SK-N-MC (cell line): Measurements from ENCODE around the gene CLEC4E.

Source experiments
- DNase-seq: peaks from one replicate; pipeline ENCODE4 v3.0.0-alpha.2; 2011; ENCODE audit warnings: low read depth, low spot score
- H3K27ac ChIP-seq: fragments of 200-600 bp; sonication (generic); 2 replicates; pipeline ENCODE4 v1.5.1; 2016; ENCODE audit warnings: mixed run types
- H3K36me3 ChIP-seq: fragments of 200-600 bp; sonication (generic); 2 replicates; pipeline ENCODE4 v1.6.1; 2017; ENCODE audit warnings: antibody characterized with exemption, low read length, mixed read lengths; ENCODE audit not compliant: insufficient read depth
- H3K4me3 ChIP-seq: fragments of 200-600 bp; sonication (generic); 2 replicates; pipeline ENCODE4 v1.5.1; 2016
- H3K9ac ChIP-seq: fragments of 200-600 bp; sonication (generic); 2 replicates; pipeline ENCODE4 v1.8.0; 2017; ENCODE audit warnings: mixed run types, mixed read lengths; ENCODE audit not compliant: insufficient read length
- H3K9me3 ChIP-seq: fragments of 200-600 bp; sonication (generic); 2 replicates; pipeline ENCODE4 v1.6.1; 2017; ENCODE audit warnings: low read depth, mild to moderate bottlenecking, antibody characterized with exemption, low read length, moderate library complexity, mixed read lengths
- EZH2 ChIP-seq: fragments of 200-600 bp; sonication (generic); IDR thresholded peaks from one replicate; pipeline ENCODE4 v1.6.1; 2017; ENCODE audit warnings: antibody characterized with exemption
- FOXP2 ChIP-seq: optimal IDR thresholded peaks from 2 replicates; pipeline ENCODE3; 2011; ENCODE audit warnings: mild to moderate bottlenecking, moderate library complexity; ENCODE audit not compliant: insufficient read depth; ENCODE audit errors: extremely low read length, control extremely low read depth
- POLR2AphosphoS5 ChIP-seq: IDR thresholded peaks from 2 replicates; pipeline ENCODE4 v1.6.1; 2012; ENCODE audit warnings: mild to moderate bottlenecking, low read depth, low read length, borderline replicate concordance

The CLEC4E gene

GRCh38 chr12:8563356-8563755, 22.7 kb upstream of the CLEC4E start:
- H3K9me3 ChIP-seq, result no peaks in the 10 kb centered on the region
- no peak overlapping the region for H3K4me3 ChIP-seq
- TF ChIP-seq POLR2AphosphoS5, result no peak
- no peak for TF ChIP-seq EZH2
- no peak for TF ChIP-seq FOXP2
- DNase-seq, result no peak
- no peak overlapping the region for H3K9ac ChIP-seq
- H3K27ac ChIP-seq, result no peak overlapping the region
- H3K36me3 ChIP-seq, result no peaks in the 10 kb centered on the region

- Histone ChIP-seq H3K9me3 (no peaks in the 10 kb centered on the region), H3K36me3 (no peaks in the 10 kb centered on the region), H3K4me3 (no peak overlapping the region), H3K9ac (no peak overlapping the region), H3K27ac (no peak overlapping the region)
- DNase-seq, result no peak
- TF ChIP-seq EZH2 (no peak), POLR2AphosphoS5 (no peak), FOXP2 (no peak)
Observed at GRCh38 chr12:8562310-8562709, 21.6 kb upstream of the CLEC4E start.

GRCh38 chr12:8561011-8561410, 20.3 kb upstream of the CLEC4E start:
- Histone ChIP-seq H3K9me3 (no peaks in the 10 kb centered on the region), H3K36me3 (no peaks in the 10 kb centered on the region), H3K4me3 (no peak overlapping the region), H3K9ac (no peak overlapping the region), H3K27ac (no peak overlapping the region)
- no peak for TF ChIP-seq FOXP2
- TF ChIP-seq EZH2, result no peak
- no peak for TF ChIP-seq POLR2AphosphoS5
- DNase-seq, result no peak

- no peak overlapping the region for H3K9ac ChIP-seq
- no peak overlapping the region for H3K4me3 ChIP-seq
- no peak for TF ChIP-seq POLR2AphosphoS5
- no peak for TF ChIP-seq EZH2
- TF ChIP-seq FOXP2, result no peak
- H3K27ac ChIP-seq, result no peak overlapping the region
- no peaks in the 10 kb centered on the region for H3K36me3 ChIP-seq
- DNase-seq, result no peak
- H3K9me3 ChIP-seq, result no peaks in the 10 kb centered on the region
Observed at GRCh38 chr12:8559676-8560075, 19.0 kb upstream of the CLEC4E start.

GRCh38 chr12:8556531-8557097, 15.9 kb upstream of the CLEC4E start:
- TF ChIP-seq EZH2 (no peak), FOXP2 (no peak), POLR2AphosphoS5 (no peak)
- H3K9me3 ChIP-seq, result no peaks in the 10 kb centered on the region
- no peaks in the 10 kb centered on the region for H3K36me3 ChIP-seq
- H3K4me3 ChIP-seq, result no peak overlapping the region
- H3K27ac ChIP-seq, result no peak overlapping the region
- H3K9ac ChIP-seq, result no peak overlapping the region
- DNase-seq, result no peak

- H3K27ac ChIP-seq, result no peak overlapping the region
Observed at GRCh38 chr12:8554451-8555195, 13.9 kb upstream of the CLEC4E start.

GRCh38 chr12:8553088-8553627, 12.5 kb upstream of the CLEC4E start:
- Histone ChIP-seq H3K9ac (no peak overlapping the region), H3K36me3 (no peaks in the 10 kb centered on the region), H3K9me3 (no peaks in the 10 kb centered on the region), H3K4me3 (no peak overlapping the region), H3K27ac (no peak overlapping the region)
- DNase-seq, result no peak
- TF ChIP-seq FOXP2, result no peak
- TF ChIP-seq POLR2AphosphoS5, result no peak
- TF ChIP-seq EZH2, result no peak

More at GRCh38 chr12:8554451-8555195, 13.9 kb upstream of the CLEC4E start:
- Histone ChIP-seq H3K9me3 (no peaks in the 10 kb centered on the region), H3K36me3 (no peaks in the 10 kb centered on the region), H3K9ac (no peak overlapping the region), H3K4me3 (no peak overlapping the region)
- TF ChIP-seq EZH2 (no peak), POLR2AphosphoS5 (no peak), FOXP2 (no peak)
- no peak for DNase-seq

- TF ChIP-seq EZH2 (no peak), FOXP2 (no peak), POLR2AphosphoS5 (no peak)
- no peak for DNase-seq
- H3K9ac ChIP-seq, result no peak overlapping the region
Observed at GRCh38 chr12:8549381-8549780, 8.7 kb upstream of the CLEC4E start.

GRCh38 chr12:8548192-8548591, 7.5 kb upstream of the CLEC4E start:
- H3K9ac ChIP-seq, result no peak overlapping the region
- no peak for DNase-seq
- no peak overlapping the region for H3K27ac ChIP-seq
- no peaks in the 10 kb centered on the region for H3K9me3 ChIP-seq
- H3K4me3 ChIP-seq, result no peak overlapping the region
- no peaks in the 10 kb centered on the region for H3K36me3 ChIP-seq
- no peak for TF ChIP-seq POLR2AphosphoS5
- no peak for TF ChIP-seq FOXP2
- no peak for TF ChIP-seq EZH2

More at GRCh38 chr12:8549381-8549780, 8.7 kb upstream of the CLEC4E start:
- no peaks in the 10 kb centered on the region for H3K36me3 ChIP-seq
- no peak overlapping the region for H3K4me3 ChIP-seq
- no peak overlapping the region for H3K27ac ChIP-seq
- no peaks in the 10 kb centered on the region for H3K9me3 ChIP-seq
